HEK293 (cell line): ENCODE results near the gene CDKAL1.

ENCODE experiments used
- CTCF ChIA-PET: fragments of 350-600 bp; formaldehyde crosslinking; extraction: SDS; loops from one replicate; lab custom pipeline; 2021; ENCODE audit warnings: antibody characterized with exemption; lab: Yijun Ruan, JAX
- POLR2A ChIA-PET: fragments of 300-600 bp; formaldehyde crosslinking; extraction: SDS; loops from one replicate; lab custom pipeline; 2020; ENCODE audit warnings: antibody characterized with exemption, inconsistent platforms; lab: Yijun Ruan, JAX
- H3K27ac ChIP-seq: fragments of 200-500 bp; sonication (Bioruptor generic); 2 replicates; pipeline ENCODE4 v1.5.1; 2014; ENCODE audit warnings: low read depth, low read length, control low read depth, inconsistent platforms; ENCODE audit errors: extremely low read depth
- H3K36me3 ChIP-seq, 2 experiments: fragments of 200-500 bp in 1 of 2; sonication (Bioruptor generic) in 1 of 2; 1 replicate in 1 of 2; 2 replicates in 1 of 2; pipeline ENCODE4 v1.5.1; 2014 to 2017; ENCODE audit warnings: inconsistent platforms in 2 of 2, low read length in 2 of 2; ENCODE audit not compliant: control insufficient read depth in 2 of 2, insufficient read depth in 1 of 2
- H3K4me1 ChIP-seq: fragments of 200-500 bp; sonication (Bioruptor generic); 2 replicates; pipeline ENCODE4 v1.5.1; 2014; ENCODE audit warnings: mild to moderate bottlenecking, low read length, inconsistent platforms; ENCODE audit not compliant: control insufficient read depth, insufficient read depth
- H3K4me3 ChIP-seq: 2 replicates; pipeline ENCODE4 v1.5.1; 2011; ENCODE audit warnings: low read depth, mild to moderate bottlenecking, control low read depth, low read length, moderate library complexity
- H3K9me3 ChIP-seq: fragments of 200-500 bp; sonication (Bioruptor generic); 2 replicates; pipeline ENCODE4 v1.5.1; 2014; ENCODE audit warnings: low read depth, low read length, inconsistent platforms; ENCODE audit not compliant: control insufficient read depth, insufficient read depth
- EGR2 ChIP-seq: fragments of 450-650 bp; formaldehyde crosslinking; IDR thresholded peaks from 2 replicates; pipeline ENCODE4 v1.5.1; 2016; ENCODE audit warnings: low read depth, missing biosample characterization, missing genetic modification characterization
- GLI2 ChIP-seq: fragments of 450-650 bp; formaldehyde crosslinking; IDR thresholded peaks from 2 replicates; pipeline ENCODE4; 2017; ENCODE audit warnings: missing biosample characterization, missing genetic modification characterization, low read depth, borderline replicate concordance
- KLF10 ChIP-seq: fragments of 450-650 bp; IDR thresholded peaks from 2 replicates; pipeline ENCODE4 v1.5.1; 2018; ENCODE audit warnings: missing biosample characterization, mild to moderate bottlenecking, missing genetic modification characterization
- KLF16 ChIP-seq: fragments of 450-650 bp; formaldehyde crosslinking; IDR thresholded peaks from 2 replicates; pipeline ENCODE4 v1.5.1; 2017; ENCODE audit warnings: missing biosample characterization, missing genetic modification characterization
- KLF8 ChIP-seq: fragments of 450-650 bp; formaldehyde crosslinking; IDR thresholded peaks from 2 replicates; pipeline ENCODE4 v1.5.1; 2016; ENCODE audit warnings: missing biosample characterization, missing genetic modification characterization
- YY2 ChIP-seq: fragments of 450-650 bp; formaldehyde crosslinking; IDR thresholded peaks from 2 replicates; pipeline ENCODE4 v1.5.1; 2016; ENCODE audit warnings: missing biosample characterization, missing genetic modification characterization
- ZBTB7A ChIP-seq: fragments of 450-650 bp; formaldehyde crosslinking; IDR thresholded peaks from 2 replicates; pipeline ENCODE4 v1.5.1; 2016; ENCODE audit warnings: low read depth, missing biosample characterization, missing genetic modification characterization
- ZFP37 ChIP-seq: fragments of 450-650 bp; formaldehyde crosslinking; IDR thresholded peaks from 2 replicates; pipeline ENCODE4 v1.5.1; 2016; ENCODE audit warnings: missing biosample characterization, missing genetic modification characterization
- ZNF140 ChIP-seq: fragments of 450-650 bp; formaldehyde crosslinking; IDR thresholded peaks from 2 replicates; pipeline ENCODE4 v1.5.1; 2016; ENCODE audit warnings: missing biosample characterization, missing genetic modification characterization
- ZNF223 ChIP-seq: fragments of 450-650 bp; formaldehyde crosslinking; IDR thresholded peaks from 2 replicates; pipeline ENCODE4 v1.5.1; 2016; ENCODE audit warnings: missing biosample characterization, missing genetic modification characterization
- ZNF23 ChIP-seq: fragments of 450-650 bp; formaldehyde crosslinking; IDR thresholded peaks from 2 replicates; pipeline ENCODE4 v1.5.1; 2016; ENCODE audit warnings: missing biosample characterization, missing genetic modification characterization, borderline replicate concordance
- ZNF558 ChIP-seq: fragments of 450-650 bp; formaldehyde crosslinking; IDR thresholded peaks from 2 replicates; pipeline ENCODE4 v1.5.1; 2016; ENCODE audit warnings: missing biosample characterization, missing genetic modification characterization
- ZNF621 ChIP-seq: fragments of 450-650 bp; formaldehyde crosslinking; IDR thresholded peaks from 2 replicates; pipeline ENCODE4 v1.5.1; 2017; ENCODE audit warnings: missing biosample characterization, missing genetic modification characterization
- ZNF76 ChIP-seq: fragments of 450-650 bp; formaldehyde crosslinking; IDR thresholded peaks from 2 replicates; pipeline ENCODE4; 2016; ENCODE audit warnings: low read depth, missing biosample characterization, missing genetic modification characterization, borderline replicate concordance
- ZNF777 ChIP-seq: fragments of 450-650 bp; formaldehyde crosslinking; IDR thresholded peaks from 2 replicates; pipeline ENCODE4 v1.5.1; 2017; ENCODE audit warnings: missing biosample characterization, missing genetic modification characterization, borderline replicate concordance
- ZXDB ChIP-seq: fragments of 450-650 bp; formaldehyde crosslinking; IDR thresholded peaks from 2 replicates; pipeline ENCODE4 v1.5.1; 2016; ENCODE audit warnings: missing biosample characterization, missing genetic modification characterization
- TF ChIP-seq, protein P1 (sequence below): fragments of 450-650 bp; formaldehyde crosslinking; IDR thresholded peaks from 2 replicates; pipeline ENCODE4 v1.5.1; 2016; ENCODE audit warnings: missing biosample characterization, missing genetic modification characterization
- TF ChIP-seq, protein P2 (sequence below): fragments of 450-650 bp; formaldehyde crosslinking; IDR thresholded peaks from 2 replicates; pipeline ENCODE4 v1.5.1; 2016; ENCODE audit warnings: missing biosample characterization, missing genetic modification characterization
- TF ChIP-seq, protein P3 (sequence below): fragments of 450-650 bp; formaldehyde crosslinking; IDR thresholded peaks from 2 replicates; pipeline ENCODE4; 2016; ENCODE audit warnings: missing biosample characterization, missing genetic modification characterization
- TF ChIP-seq, protein P4 (sequence below): fragments of 450-650 bp; formaldehyde crosslinking; optimal IDR thresholded peaks from 2 replicates; pipeline ENCODE3; 2016; ENCODE audit warnings: missing biosample characterization, mild to moderate bottlenecking, missing genetic modification characterization
- TF ChIP-seq, protein P5 (sequence below): fragments of 450-650 bp; IDR thresholded peaks from 2 replicates; pipeline ENCODE4 v1.5.1; 2018; ENCODE audit warnings: missing biosample characterization, mild to moderate bottlenecking, missing genetic modification characterization

The CDKAL1 gene

DNA sequence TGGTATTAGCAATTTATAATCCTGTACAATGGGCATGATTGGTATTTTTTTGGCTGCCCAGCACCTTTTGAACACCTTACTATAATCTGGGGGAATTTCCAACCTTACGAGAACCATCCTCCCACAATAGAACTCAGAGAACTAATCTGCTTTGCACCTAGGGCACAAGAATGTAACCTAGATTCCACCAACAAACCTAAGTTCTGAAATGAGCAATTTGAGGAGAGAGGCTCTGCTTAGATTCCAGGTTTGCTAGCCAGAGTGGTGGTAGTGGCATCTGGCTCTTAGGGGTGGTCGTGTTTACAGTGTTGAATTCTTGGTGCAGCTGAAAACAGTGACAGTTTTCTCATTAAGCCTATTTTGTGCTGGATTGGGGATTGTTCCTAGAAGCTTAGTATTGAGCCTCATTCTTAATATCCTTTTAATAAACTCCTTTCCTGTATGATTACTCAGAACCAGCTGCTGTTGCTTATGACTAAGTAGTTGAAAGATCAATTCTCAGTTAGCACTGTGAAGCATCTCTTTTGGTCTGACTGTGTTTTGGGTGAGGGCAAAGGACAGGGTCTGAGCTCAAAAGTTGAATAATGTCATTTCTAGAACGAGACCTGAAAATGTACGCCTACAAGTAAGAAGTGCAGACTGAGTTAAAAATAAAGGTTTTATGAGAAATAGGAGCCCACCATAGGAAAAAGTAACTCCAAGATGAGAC is 385.6 kb downstream of the CDKAL1 start:
- ChIA-PET CTCF (interaction anchor here (0.7 kb wide), 1 partner anchor 1835 kb away, joined by 3 read pairs; no protein-coding TSS in a partner anchor), POLR2A (no interaction called here)
- no peak overlapping the region for H3K27ac ChIP-seq

DNA sequence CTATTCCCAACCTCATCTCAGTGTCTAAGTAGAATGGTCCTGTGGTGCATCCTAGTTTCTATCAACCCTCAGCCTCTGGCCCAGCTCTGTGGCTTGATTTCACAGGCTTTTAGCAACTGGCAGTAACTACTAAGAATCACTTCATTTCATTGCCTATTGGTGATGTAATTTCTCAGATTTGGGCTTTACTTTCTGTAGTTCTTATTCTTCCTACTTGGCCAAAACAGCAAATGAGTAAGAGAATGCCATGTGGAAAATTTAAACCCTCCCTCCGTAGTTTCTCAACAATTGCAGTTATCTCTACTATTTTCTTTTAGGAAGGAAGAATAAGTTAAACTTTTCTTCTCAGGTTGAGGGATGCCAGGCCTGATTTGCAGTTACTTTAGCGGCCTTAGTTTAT is 387.3 kb downstream of the CDKAL1 start:
- CTCF ChIA-PET = no interaction called here
- POLR2A ChIA-PET = no interaction called here
- Histone ChIP-seq H3K4me1 (no peaks in the 10 kb centered on the region), H3K27ac (no peak overlapping the region), H3K4me3 (no peak overlapping the region), H3K9me3 (no peaks in the 10 kb centered on the region), H3K36me3 (no peaks in the 10 kb centered on the region)
- TF ChIP-seq ZNF76 (tag by site-specific recombination) (no peak), KLF16 (tag by site-specific recombination) (no peak), ZNF223 (no peak), KLF10 (tag by site-specific recombination) (no peak), ZBTB7A (no peak), ZFP37 (tag by site-specific recombination) (no peak)
- TF ChIP-seq, protein P1, sequence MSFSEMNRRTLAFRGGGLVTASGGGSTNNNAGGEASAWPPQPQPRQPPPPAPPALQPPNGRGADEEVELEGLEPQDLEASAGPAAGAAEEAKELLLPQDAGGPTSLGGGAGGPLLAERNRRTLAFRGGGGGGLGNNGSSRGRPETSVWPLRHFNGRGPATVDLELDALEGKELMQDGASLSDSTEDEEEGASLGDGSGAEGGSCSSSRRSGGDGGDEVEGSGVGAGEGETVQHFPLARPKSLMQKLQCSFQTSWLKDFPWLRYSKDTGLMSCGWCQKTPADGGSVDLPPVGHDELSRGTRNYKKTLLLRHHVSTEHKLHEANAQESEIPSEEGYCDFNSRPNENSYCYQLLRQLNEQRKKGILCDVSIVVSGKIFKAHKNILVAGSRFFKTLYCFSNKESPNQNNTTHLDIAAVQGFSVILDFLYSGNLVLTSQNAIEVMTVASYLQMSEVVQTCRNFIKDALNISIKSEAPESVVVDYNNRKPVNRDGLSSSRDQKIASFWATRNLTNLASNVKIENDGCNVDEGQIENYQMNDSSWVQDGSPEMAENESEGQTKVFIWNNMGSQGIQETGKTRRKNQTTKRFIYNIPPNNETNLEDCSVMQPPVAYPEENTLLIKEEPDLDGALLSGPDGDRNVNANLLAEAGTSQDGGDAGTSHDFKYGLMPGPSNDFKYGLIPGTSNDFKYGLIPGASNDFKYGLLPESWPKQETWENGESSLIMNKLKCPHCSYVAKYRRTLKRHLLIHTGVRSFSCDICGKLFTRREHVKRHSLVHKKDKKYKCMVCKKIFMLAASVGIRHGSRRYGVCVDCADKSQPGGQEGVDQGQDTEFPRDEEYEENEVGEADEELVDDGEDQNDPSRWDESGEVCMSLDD (tag by site-specific recombination) = no peak
- TF ChIP-seq, protein P2, sequence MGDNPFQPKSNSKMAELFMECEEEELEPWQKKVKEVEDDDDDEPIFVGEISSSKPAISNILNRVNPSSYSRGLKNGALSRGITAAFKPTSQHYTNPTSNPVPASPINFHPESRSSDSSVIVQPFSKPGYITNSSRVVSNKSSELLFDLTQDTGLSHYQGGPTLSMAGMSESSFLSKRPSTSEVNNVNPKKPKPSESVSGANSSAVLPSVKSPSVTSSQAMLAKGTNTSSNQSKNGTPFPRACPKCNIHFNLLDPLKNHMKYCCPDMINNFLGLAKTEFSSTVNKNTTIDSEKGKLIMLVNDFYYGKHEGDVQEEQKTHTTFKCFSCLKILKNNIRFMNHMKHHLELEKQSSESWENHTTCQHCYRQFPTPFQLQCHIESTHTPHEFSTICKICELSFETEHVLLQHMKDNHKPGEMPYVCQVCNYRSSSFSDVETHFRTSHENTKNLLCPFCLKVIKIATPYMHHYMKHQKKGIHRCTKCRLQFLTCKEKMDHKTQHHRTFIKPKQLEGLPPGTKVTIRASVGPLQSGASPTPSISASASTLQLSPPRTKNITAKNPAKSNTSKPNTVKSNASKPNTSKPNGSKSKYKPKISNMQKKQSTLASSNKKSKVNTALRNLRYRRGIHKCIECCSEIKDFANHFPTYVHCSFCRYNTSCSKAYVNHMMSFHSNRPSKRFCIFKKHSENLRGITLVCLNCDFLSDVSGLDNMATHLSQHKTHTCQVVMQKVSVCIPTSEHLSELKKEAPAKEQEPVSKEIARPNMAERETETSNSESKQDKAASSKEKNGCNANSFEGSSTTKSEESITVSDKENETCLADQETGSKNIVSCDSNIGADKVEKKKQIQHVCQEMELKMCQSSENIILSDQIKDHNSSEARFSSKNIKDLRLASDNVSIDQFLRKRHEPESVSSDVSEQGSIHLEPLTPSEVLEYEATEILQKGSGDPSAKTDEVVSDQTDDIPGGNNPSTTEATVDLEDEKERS = no peak

More for the DNA sequence above, 385.6 kb downstream of the CDKAL1 start:
- no peaks in the 10 kb centered on the region for H3K4me1 ChIP-seq
- no peaks in the 10 kb centered on the region for H3K36me3 ChIP-seq
- H3K9me3 ChIP-seq = no peaks in the 10 kb centered on the region
- no peak overlapping the region for H3K4me3 ChIP-seq
- TF ChIP-seq, protein P3, sequence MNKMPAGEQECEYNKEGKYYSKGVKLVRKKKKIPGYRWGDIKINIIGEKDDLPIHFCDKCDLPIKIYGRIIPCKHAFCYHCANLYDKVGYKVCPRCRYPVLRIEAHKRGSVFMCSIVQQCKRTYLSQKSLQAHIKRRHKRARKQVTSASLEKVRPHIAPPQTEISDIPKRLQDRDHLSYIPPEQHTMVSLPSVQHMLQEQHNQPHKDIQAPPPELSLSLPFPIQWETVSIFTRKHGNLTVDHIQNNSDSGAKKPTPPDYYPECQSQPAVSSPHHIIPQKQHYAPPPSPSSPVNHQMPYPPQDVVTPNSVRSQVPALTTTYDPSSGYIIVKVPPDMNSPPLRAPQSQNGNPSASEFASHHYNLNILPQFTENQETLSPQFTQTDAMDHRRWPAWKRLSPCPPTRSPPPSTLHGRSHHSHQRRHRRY = no peak
- no peak for TF ChIP-seq ZNF621 (tag by site-specific recombination)
- no peak for TF ChIP-seq ZNF76 (tag by site-specific recombination)
- no peak for TF ChIP-seq YY2 (tag by site-specific recombination)
- TF ChIP-seq, protein P4, sequence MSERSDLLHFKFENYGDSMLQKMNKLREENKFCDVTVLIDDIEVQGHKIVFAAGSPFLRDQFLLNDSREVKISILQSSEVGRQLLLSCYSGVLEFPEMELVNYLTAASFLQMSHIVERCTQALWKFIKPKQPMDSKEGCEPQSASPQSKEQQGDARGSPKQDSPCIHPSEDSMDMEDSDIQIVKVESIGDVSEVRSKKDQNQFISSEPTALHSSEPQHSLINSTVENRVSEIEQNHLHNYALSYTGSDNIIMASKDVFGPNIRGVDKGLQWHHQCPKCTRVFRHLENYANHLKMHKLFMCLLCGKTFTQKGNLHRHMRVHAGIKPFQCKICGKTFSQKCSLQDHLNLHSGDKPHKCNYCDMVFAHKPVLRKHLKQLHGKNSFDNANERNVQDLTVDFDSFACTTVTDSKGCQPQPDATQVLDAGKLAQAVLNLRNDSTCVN (tag by site-specific recombination) = no peak
- no peak for TF ChIP-seq KLF8 (tag by site-specific recombination)
- TF ChIP-seq ZNF140 (tag by site-specific recombination) = no peak
- TF ChIP-seq ZNF558 = no peak
- TF ChIP-seq ZXDB (tag by site-specific recombination) = no peak
- TF ChIP-seq ZNF23 (tag by site-specific recombination) = no peak
- no peak for TF ChIP-seq GLI2 (tag by site-specific recombination)
- no peak for TF ChIP-seq EGR2 (tag by site-specific recombination)
- TF ChIP-seq, protein P5, sequence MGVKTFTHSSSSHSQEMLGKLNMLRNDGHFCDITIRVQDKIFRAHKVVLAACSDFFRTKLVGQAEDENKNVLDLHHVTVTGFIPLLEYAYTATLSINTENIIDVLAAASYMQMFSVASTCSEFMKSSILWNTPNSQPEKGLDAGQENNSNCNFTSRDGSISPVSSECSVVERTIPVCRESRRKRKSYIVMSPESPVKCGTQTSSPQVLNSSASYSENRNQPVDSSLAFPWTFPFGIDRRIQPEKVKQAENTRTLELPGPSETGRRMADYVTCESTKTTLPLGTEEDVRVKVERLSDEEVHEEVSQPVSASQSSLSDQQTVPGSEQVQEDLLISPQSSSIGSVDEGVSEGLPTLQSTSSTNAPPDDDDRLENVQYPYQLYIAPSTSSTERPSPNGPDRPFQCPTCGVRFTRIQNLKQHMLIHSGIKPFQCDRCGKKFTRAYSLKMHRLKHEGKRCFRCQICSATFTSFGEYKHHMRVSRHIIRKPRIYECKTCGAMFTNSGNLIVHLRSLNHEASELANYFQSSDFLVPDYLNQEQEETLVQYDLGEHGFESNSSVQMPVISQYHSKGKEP (tag by site-specific recombination) = no peak
- no peak for TF ChIP-seq ZNF777 (tag by site-specific recombination)
